Spleen (tissue), 11 donors: ENCODE data around the gene ZRANB2. TPM values are rescaled to one million over a fixed set of nuclear protein-coding genes. Genes with fewer than 3 reads are reported as not detected.

ENCODE experiments used
- DNase-seq: peaks from one replicate; pipeline ENCODE4 v3.0.0-alpha.2; 2020
- H3K27ac ChIP-seq, 8 donors: fragments of 200-600 bp; sonication (generic) in 7 of 8; 1 replicate in 4 of 8; 2 replicates in 4 of 8; pipeline versions ENCODE4 v1.5.0 to v1.8.0; 2016 to 2021; ENCODE audit warnings: inconsistent platforms in 4 of 8, mild to moderate bottlenecking in 4 of 8, moderate library complexity in 1 of 8
- H3K27me3 ChIP-seq, 7 donors: fragments of 200-600 bp; sonication (generic) in 6 of 7; replicated peaks in 1 of 7; 1 replicate in 4 of 7; 2 replicates in 3 of 7; pipeline versions ENCODE4 v1.5.0 to v1.8.0; 2016 to 2021; ENCODE audit warnings: inconsistent platforms in 3 of 7, mild to moderate bottlenecking in 1 of 7
- H3K36me3 ChIP-seq, 6 donors: fragments of 200-600 bp; sonication (generic) in 5 of 6; 1 replicate in 4 of 6; 2 replicates in 2 of 6; pipeline versions ENCODE4 v1.5.0 to v1.8.0; 2016 to 2021; ENCODE audit warnings: inconsistent platforms in 2 of 6
- H3K4me1 ChIP-seq, 6 donors: fragments of 200-600 bp; sonication (generic) in 5 of 6; 1 replicate in 3 of 6; 2 replicates in 3 of 6; pipeline versions ENCODE4 v1.5.0 to v1.8.0; 2016 to 2021; ENCODE audit warnings: inconsistent platforms in 3 of 6
- H3K4me3 ChIP-seq, 8 donors: fragments of 200-600 bp; sonication (generic) in 7 of 8; 1 replicate in 4 of 8; 2 replicates in 4 of 8; pipeline versions ENCODE4 v1.5.0 to v1.8.0; 2016 to 2021; ENCODE audit warnings: inconsistent platforms in 4 of 8, mild to moderate bottlenecking in 4 of 8, moderate library complexity in 2 of 8
- H3K9me3 ChIP-seq, 8 donors: fragments of 200-600 bp; sonication (generic) in 7 of 8; 1 replicate in 4 of 8; 2 replicates in 4 of 8; pipeline versions ENCODE4 v1.5.0 to v1.8.0; 2016 to 2021; ENCODE audit warnings: inconsistent platforms in 4 of 8
- POLR2A ChIP-seq, 3 donors: fragments of 450-650 bp; IDR thresholded peaks; one replicate each; pipeline ENCODE4 v1.5.1; 2017; ENCODE audit warnings: antibody characterized with exemption in 3 of 3, mild to moderate bottlenecking in 1 of 3
- POLR2AphosphoS5 ChIP-seq, 3 donors: sonication (generic); formaldehyde crosslinking; IDR thresholded peaks; one replicate each; pipeline ENCODE4 v1.5.1; 2017; ENCODE audit warnings: antibody characterized with exemption in 3 of 3
- WGBS, 5 donors: extraction: QIAGEN DNeasy Blood & Tissue Kit in 3 of 5; methylation state at CpG; one replicate each; pipeline versions ENCODE4 v1.1.5 to v1.1.7; 2013 to 2018; 5-methylcytosine and 5-hydroxymethylcytosine counted together
- intact Hi-C: fragments of 100-400 bp; cut with DNase I; formaldehyde crosslinking; loops from one replicate; pipeline ENCODE4 v1.15.0; 2023; ENCODE audit warnings: low total_unique reads
- polyA plus RNA-seq, 3 donors: library from polyadenylated mRNA; stranded (reverse); fragments of 200-250 nt; gene quantifications; one replicate each; pipeline ENCODE4 v1.2.1, GENCODE V29; 2013
- total RNA-seq, 7 donors: library from RNA; depleted of rRNA in 3 of 7; stranded (reverse); fragments of >200 nt in 3 of 7; fragmentation: NEBNext Ultra II Directional in 4 of 7; extraction: Animal tissue kit (Norgen Biotek cat#: 25700) in 4 of 7; gene quantifications; one replicate each; pipeline versions ENCODE4 v1.1.0 to v1.2.1, GENCODE V29; 2016 to 2021
- TF ChIP-seq, protein P1 (sequence below), 11 experiments: fragments of 200-600 bp in 7 of 11; fragments of 450-650 bp in 4 of 11; sonication (generic) in 4 of 11; IDR thresholded peaks in 8 of 11; conservative IDR thresholded peaks in 3 of 11; 1 replicate in 7 of 11; 2 replicates in 4 of 11; pipeline versions ENCODE4 v1.4.0 to v1.8.0; 2016 to 2021; ENCODE audit warnings: antibody characterized with exemption in 11 of 11, inconsistent platforms in 4 of 11, mild to moderate bottlenecking in 1 of 11
- donor health status: healthy with polysubstance abuse.
- donor health status: DM: no; HTN: no; CAD: no; lungs with moderate emphysema.
- donor health status: DM: no; HTN: no; CAD: no.
- donor health status: Bipolar disorder and iron deficiency.
- donor health status: healthy.
- donor health status: DM: no; HTN: no; CAD: no.
- donor health status: DM: yes; HTN: yes; CAD: no.

Gene ZRANB2
- total and polyA plus RNA-seq, 10 donors: 52.6 to 109 (median 82.3) TPM

GRCh38 chr1:71083271-71083670, 2.4 kb upstream of the ZRANB2 start:
- peaks cover 0 to 8% (median 0%) of the 10 kb centered on the region in 7 donors for H3K27me3 ChIP-seq
- H3K4me3 ChIP-seq: no peak overlapping the region
- intact Hi-C loops: no loop called here
- peaks cover 0 to 6% (median 2%) of the 10 kb centered on the region in 6 donors for H3K36me3 ChIP-seq
- no peak overlapping the region for H3K27ac ChIP-seq
- peaks cover 18 to 27% (median 22%) of the 10 kb centered on the region in 6 donors for H3K4me1 ChIP-seq
- DNase-seq: no peak
- no peaks in the 10 kb centered on the region for H3K9me3 ChIP-seq
- TF ChIP-seq POLR2A (IDR thresholded peaks at IDR 0.05): no peak
- no peak for TF ChIP-seq POLR2AphosphoS5 (IDR thresholded peaks at IDR 0.05)
- TF ChIP-seq, protein P1, sequence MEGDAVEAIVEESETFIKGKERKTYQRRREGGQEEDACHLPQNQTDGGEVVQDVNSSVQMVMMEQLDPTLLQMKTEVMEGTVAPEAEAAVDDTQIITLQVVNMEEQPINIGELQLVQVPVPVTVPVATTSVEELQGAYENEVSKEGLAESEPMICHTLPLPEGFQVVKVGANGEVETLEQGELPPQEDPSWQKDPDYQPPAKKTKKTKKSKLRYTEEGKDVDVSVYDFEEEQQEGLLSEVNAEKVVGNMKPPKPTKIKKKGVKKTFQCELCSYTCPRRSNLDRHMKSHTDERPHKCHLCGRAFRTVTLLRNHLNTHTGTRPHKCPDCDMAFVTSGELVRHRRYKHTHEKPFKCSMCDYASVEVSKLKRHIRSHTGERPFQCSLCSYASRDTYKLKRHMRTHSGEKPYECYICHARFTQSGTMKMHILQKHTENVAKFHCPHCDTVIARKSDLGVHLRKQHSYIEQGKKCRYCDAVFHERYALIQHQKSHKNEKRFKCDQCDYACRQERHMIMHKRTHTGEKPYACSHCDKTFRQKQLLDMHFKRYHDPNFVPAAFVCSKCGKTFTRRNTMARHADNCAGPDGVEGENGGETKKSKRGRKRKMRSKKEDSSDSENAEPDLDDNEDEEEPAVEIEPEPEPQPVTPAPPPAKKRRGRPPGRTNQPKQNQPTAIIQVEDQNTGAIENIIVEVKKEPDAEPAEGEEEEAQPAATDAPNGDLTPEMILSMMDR (IDR thresholded peaks at IDR 0.05 in 8 of 11, conservative IDR thresholded peaks at IDR 0.05 in 3 of 11): no peak
- 76 to 95% (median 86%) methylated on average over 2 of the region's 2 CpGs for WGBS, 5 donors

DNA sequence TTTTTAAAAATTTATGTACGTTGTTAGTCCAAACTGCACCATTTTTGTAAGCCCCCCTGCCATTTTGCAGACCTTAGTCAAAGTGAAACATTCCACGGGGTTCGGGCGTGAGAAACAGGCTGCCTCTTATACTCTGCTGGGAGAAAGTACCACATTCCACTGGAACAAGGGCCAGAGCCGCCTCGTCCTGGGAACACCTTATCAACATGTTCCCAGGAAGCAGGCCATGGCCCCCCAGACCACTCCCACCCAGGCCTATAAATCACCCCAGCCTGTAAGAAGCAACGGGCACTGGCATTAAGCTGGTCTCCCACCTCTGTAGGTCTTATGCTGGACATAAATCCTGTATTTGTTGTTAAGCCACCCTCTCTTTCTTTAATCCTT, 854 bp upstream of the ZRANB2 start:
- 64 to 80% (median 80%) methylated on average over 7 of the region's 7 CpGs for WGBS, 5 donors
- peaks cover 0 to 8% (median 0%) of the 10 kb centered on the region in 7 donors for H3K27me3 ChIP-seq
- H3K4me3 ChIP-seq: peak overlapping the region; percentile 69 to 93 (median 85)
- intact Hi-C loops: no loop called here
- peaks cover 0 to 22% (median 17%) of the 10 kb centered on the region in 6 donors for H3K36me3 ChIP-seq
- H3K9me3 ChIP-seq: no peaks in the 10 kb centered on the region
- peak overlapping the region in 5 of 8 donors; percentile 88 to 94 (median 92) for H3K27ac ChIP-seq
- peaks cover 20 to 42% (median 29%) of the 10 kb centered on the region in 6 donors for H3K4me1 ChIP-seq
- peak; percentile 84 for DNase-seq
- TF ChIP-seq POLR2A (IDR thresholded peaks at IDR 0.05): no peak
- TF ChIP-seq, protein P1 (IDR thresholded peaks at IDR 0.05 in 8 of 11, conservative IDR thresholded peaks at IDR 0.05 in 3 of 11): no peak
- TF ChIP-seq POLR2AphosphoS5 (IDR thresholded peaks at IDR 0.05): no peak

GRCh38 chr1:71080230-71080738, 551 bp downstream of the ZRANB2 start:
- no peak for DNase-seq
- peak overlapping the region; percentile 88 to 94 (median 92) for H3K27ac ChIP-seq
- WGBS, 5 donors: 0 to 1% (median 0%) methylated on average over 17 of the region's 17 CpGs
- peaks cover 0 to 1% (median 0%) of the 10 kb centered on the region in 7 donors for H3K27me3 ChIP-seq
- H3K9me3 ChIP-seq: no peaks in the 10 kb centered on the region
- TF ChIP-seq, protein P1 (IDR thresholded peaks at IDR 0.05 in 8 of 11, conservative IDR thresholded peaks at IDR 0.05 in 3 of 11): no peak
- TF ChIP-seq POLR2A (IDR thresholded peaks at IDR 0.05): no peak
- no peak for TF ChIP-seq POLR2AphosphoS5 (IDR thresholded peaks at IDR 0.05)
- H3K4me1 ChIP-seq: peaks cover 20 to 56% (median 32%) of the 10 kb centered on the region in 6 donors
- intact Hi-C loops: no loop called here
- H3K4me3 ChIP-seq: peak overlapping the region; percentile 69 to 93 (median 85)
- peaks cover 0 to 36% (median 31%) of the 10 kb centered on the region in 6 donors for H3K36me3 ChIP-seq

- Histone ChIP-seq H3K27ac (no peak overlapping the region), H3K4me3 (no peak overlapping the region), H3K27me3 (no peaks in the 10 kb centered on the region), H3K4me1 (peaks cover 13 to 60% (median 30%) of the 10 kb centered on the region in 6 donors), H3K36me3 (peaks cover 0 to 92% (median 75%) of the 10 kb centered on the region in 6 donors), H3K9me3 (no peaks in the 10 kb centered on the region)
- TF ChIP-seq POLR2AphosphoS5 (IDR thresholded peaks at IDR 0.05) (no peak), POLR2A (IDR thresholded peaks at IDR 0.05) (no peak)
- TF ChIP-seq, protein P1 (IDR thresholded peaks at IDR 0.05 in 8 of 11, conservative IDR thresholded peaks at IDR 0.05 in 3 of 11): no peak
- intact Hi-C loops: no loop called here
- 78 to 90% (median 89%) methylated on average over 1 of the region's 1 CpG for WGBS, 5 donors
- DNase-seq: no peak
Observed at GRCh38 chr1:71074681-71075080, 6.2 kb downstream of the ZRANB2 start.
